IMR-90 (cell line): ENCODE data around the gene CCDC146. TPM values are rescaled to one million over a fixed set of nuclear protein-coding genes. Genes with fewer than 3 reads are reported as not detected.

ENCODE experiments used
- ATAC-seq: fragments of 200-7000 bp; cut with Tn5 transposase; 2 replicates; pipeline ENCODE4 v1.9.1; 2020; ENCODE audit warnings: low read depth, mild to moderate bottlenecking, moderate library complexity
- BruUV-seq: library from RNA; stranded (reverse); fragments of 400-500 nt; replicated peaks from 2 replicates; lab custom pipeline; 2021; lab: Mats Ljungman, UMichigan
- CTCF ChIA-PET: fragments of 300-600 bp; formaldehyde crosslinking; extraction: SDS; loops from one replicate; lab custom pipeline; 2021; ENCODE audit warnings: antibody characterized with exemption; lab: Yijun Ruan, JAX
- POLR2A ChIA-PET: fragments of 300-600 bp; sonication (Branson Sonifier 250); formaldehyde crosslinking; loops from one replicate; lab custom pipeline; 2022; ENCODE audit warnings: antibody characterized with exemption; ENCODE audit not compliant: unreplicated experiment; lab: Charles Lee
- DNase-seq: peaks from one replicate; pipeline ENCODE4 v3.0.0; 2013
- H2AFZ ChIP-seq: replicated peaks from 2 replicates; pipeline ENCODE3; 2013; ENCODE audit warnings: low read length, mild to moderate bottlenecking; ENCODE audit not compliant: poor library complexity
- H2AK5ac ChIP-seq: 2 replicates; pipeline ENCODE4 v1.6.1; 2013; ENCODE audit warnings: low read depth, low read length, inconsistent platforms
- H2AK9ac ChIP-seq: replicated peaks from 2 replicates; pipeline ENCODE3; 2013; ENCODE audit warnings: mild to moderate bottlenecking, low read depth, low read length, moderate library complexity; ENCODE audit not compliant: poor library complexity
- H2BK120ac ChIP-seq: 2 replicates; pipeline ENCODE4 v1.6.1; 2013; ENCODE audit warnings: low read depth, low read length, inconsistent platforms
- H2BK15ac ChIP-seq: 3 replicates; pipeline ENCODE4 v1.6.1; 2013; ENCODE audit warnings: low read depth, low read length, inconsistent platforms
- H2BK20ac ChIP-seq: 2 replicates; pipeline ENCODE4 v1.6.1; 2013; ENCODE audit warnings: low read depth, mild to moderate bottlenecking, inconsistent platforms, low read length, moderate library complexity
- H2BK5ac ChIP-seq: 2 replicates; pipeline ENCODE4 v1.6.1; 2013; ENCODE audit warnings: mild to moderate bottlenecking, low read depth, low read length, inconsistent platforms; ENCODE audit not compliant: poor library complexity, severe bottlenecking
- H3K14ac ChIP-seq: replicated peaks from 2 replicates; pipeline ENCODE4 v1.6.1; 2013; ENCODE audit warnings: low read depth, low read length, inconsistent platforms
- H3K18ac ChIP-seq: 2 replicates; pipeline ENCODE4 v1.6.1; 2013; ENCODE audit warnings: low read depth, low read length, control low read depth
- H3K23ac ChIP-seq: 2 replicates; pipeline ENCODE4 v1.6.1; 2013; ENCODE audit warnings: low read depth, low read length, inconsistent platforms
- H3K27ac ChIP-seq: 2 replicates; pipeline ENCODE4 v1.5.1; 2013; ENCODE audit warnings: mild to moderate bottlenecking, control low read depth, low read length; ENCODE audit not compliant: insufficient read depth
- H3K27me3 ChIP-seq: 2 replicates; pipeline ENCODE4 v1.6.1; 2013; ENCODE audit warnings: low read length; ENCODE audit not compliant: control insufficient read depth, insufficient read depth
- H3K36me3 ChIP-seq: 2 replicates; pipeline ENCODE4 v1.6.1; 2013; ENCODE audit warnings: low read length, mixed read lengths; ENCODE audit not compliant: control insufficient read depth, insufficient read depth
- H3K4ac ChIP-seq: 2 replicates; pipeline ENCODE4 v1.6.1; 2013; ENCODE audit warnings: low read depth, low read length, inconsistent platforms
- H3K4me1 ChIP-seq: 2 replicates; pipeline ENCODE4 v1.6.1; 2013; ENCODE audit warnings: low read length, mixed read lengths; ENCODE audit not compliant: control insufficient read depth, insufficient read depth
- H3K4me2 ChIP-seq: 2 replicates; pipeline ENCODE4 v1.6.1; 2013; ENCODE audit warnings: low read depth, mild to moderate bottlenecking, control low read depth, low read length, moderate library complexity
- H3K4me3 ChIP-seq: 2 replicates; pipeline ENCODE4 v1.5.1; 2013; ENCODE audit warnings: low read depth, mild to moderate bottlenecking, control low read depth, low read length, moderate library complexity; ENCODE audit not compliant: insufficient read depth
- H3K56ac ChIP-seq: 2 replicates; pipeline ENCODE4 v1.6.1; 2013; ENCODE audit warnings: low read length, inconsistent platforms; ENCODE audit not compliant: insufficient read depth; ENCODE audit errors: extremely low read depth
- H3K79me1 ChIP-seq, 2 experiments: 2 replicates each; pipeline ENCODE4 v1.6.1; 2013; ENCODE audit warnings: low read length in 2 of 2, inconsistent platforms in 1 of 2, low read depth in 1 of 2
- H3K9ac ChIP-seq: 2 replicates; pipeline ENCODE4 v1.6.1; 2013; ENCODE audit warnings: low read depth, low read length, control low read depth
- H3K9me1 ChIP-seq: 2 replicates; pipeline ENCODE4 v1.6.1; 2013; ENCODE audit warnings: low read length, inconsistent platforms; ENCODE audit not compliant: insufficient read depth
- H3K9me3 ChIP-seq: 2 replicates; pipeline ENCODE4 v1.6.1; 2013; ENCODE audit warnings: low read length; ENCODE audit not compliant: control insufficient read depth, insufficient read depth
- H4K20me1 ChIP-seq: 2 replicates; pipeline ENCODE4 v1.6.1; 2013; ENCODE audit warnings: low read length, inconsistent platforms; ENCODE audit not compliant: insufficient read depth
- H4K5ac ChIP-seq: 2 replicates; pipeline ENCODE4 v1.6.1; 2013; ENCODE audit warnings: mild to moderate bottlenecking, low read depth, low read length, control low read depth
- H4K8ac ChIP-seq, 2 experiments: 2 replicates each; pipeline ENCODE4 v1.6.1; 2013; ENCODE audit warnings: low read depth in 2 of 2, low read length in 2 of 2, control low read depth in 1 of 2, inconsistent platforms in 1 of 2
- H4K91ac ChIP-seq: 2 replicates; pipeline ENCODE4 v1.6.1; 2013; ENCODE audit warnings: low read depth, low read length, inconsistent platforms; ENCODE audit not compliant: insufficient read depth
- CEBPB ChIP-seq: IDR thresholded peaks from 2 replicates; pipeline ENCODE4 v1.6.1; 2012; ENCODE audit warnings: low read depth, low read length, improper control_type of control experiment
- CTCF ChIP-seq: conservative IDR thresholded peaks from 2 replicates; pipeline ENCODE4 v1.5.1; 2012; ENCODE audit warnings: mild to moderate bottlenecking, low read depth, low read length, improper control_type of control experiment
- MAZ ChIP-seq: IDR thresholded peaks from 2 replicates; pipeline ENCODE4 v1.6.1; 2012; ENCODE audit warnings: low read depth, mild to moderate bottlenecking, low read length, improper control_type of control experiment, moderate library complexity, borderline replicate concordance
- MXI1 ChIP-seq: IDR thresholded peaks from 2 replicates; pipeline ENCODE4 v1.6.1; 2012; ENCODE audit warnings: low read depth, mild to moderate bottlenecking, low read length, moderate library complexity, borderline replicate concordance
- WGBS, 2 experiments: methylation state at CpG; one replicate each; pipeline versions ENCODE4 v1.1.5 to v1.1.7; 2013; ENCODE audit warnings: missing lambda C conversion rate in 2 of 2; ENCODE audit not compliant: insufficient read length in 1 of 2; ENCODE audit errors: extremely low coverage in 2 of 2; 5-methylcytosine and 5-hydroxymethylcytosine counted together
- dilution Hi-C: fragments of 300-500 bp; cut with HindIII; formaldehyde crosslinking; loops from one replicate; pipeline ENCODE4 v1.14.3; 2018; ENCODE audit warnings: low sequenced_read_pairs; ENCODE audit not compliant: unreplicated experiment
- in situ Hi-C: fragments of 300-500 bp; cut with MboI; formaldehyde crosslinking; loops from 3 replicates; pipeline ENCODE4 v1.14.3; 2019; ENCODE audit warnings: low sequenced_read_pairs, inconsistent platforms, mixed read lengths
- intact Hi-C: fragments of 100-400 bp; cut with micrococcal nuclease; formaldehyde crosslinking; loops from 2 replicates; pipeline ENCODE4 v1.10.0; 2022
- polyA plus RNA-seq, 3 experiments: library from polyadenylated mRNA; depleted of rRNA; stranded (reverse); fragments of >200 nt; gene quantifications; 2 replicates each; pipeline ENCODE4 v1.2.3, GENCODE V29; 2012; ENCODE audit warnings: low replicate concordance in 1 of 3
- total RNA-seq: library from RNA; depleted of rRNA; stranded (reverse); fragments of >200 nt; gene quantifications from 2 replicates; pipeline ENCODE4 v1.2.3, GENCODE V29; 2012

CCDC146 gene
- total and polyA plus RNA-seq, 2 of the 4 experiments (the other 2 are of a cell fraction), result 0.54 to 1.7 TPM

DNA sequence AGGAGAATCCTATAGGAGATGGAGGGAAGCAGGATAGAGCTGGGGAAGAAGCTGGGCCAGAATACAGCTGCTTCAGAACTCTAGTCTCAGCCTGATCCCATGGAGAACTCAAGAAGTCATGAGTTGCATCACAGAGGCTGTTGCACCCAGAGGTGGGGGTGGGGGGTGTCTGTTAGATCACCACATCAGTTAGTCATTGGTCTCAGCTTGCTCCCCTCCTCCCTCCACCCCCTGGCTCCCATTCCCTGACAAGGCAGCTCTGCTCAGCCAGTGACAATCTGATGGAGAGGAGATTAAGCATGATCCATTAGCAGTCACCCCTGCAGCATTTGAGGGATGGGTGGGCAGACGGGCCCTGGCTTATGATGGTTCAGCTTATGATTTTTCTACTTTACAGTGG lies 135.6 kb downstream of the CCDC146 start:
- H2BK20ac ChIP-seq, result peak overlapping the region; percentile 92

More for the DNA sequence above, 135.6 kb downstream of the CCDC146 start:
- no peaks in the 10 kb centered on the region for H3K9me3 ChIP-seq
- peak overlapping the region; percentile 75 for H3K14ac ChIP-seq
- in situ Hi-C loops (no loop called here), dilution Hi-C loops (no loop called here), intact Hi-C loops (loop anchor here (10.0 kb wide), 1 partner anchor 287 kb away; no protein-coding TSS in a partner anchor)
- H3K4me1 ChIP-seq, result peaks cover 23% of the 10 kb centered on the region
- H2BK120ac ChIP-seq, result peak overlapping the region; percentile 69
- H3K23ac ChIP-seq, result peak overlapping the region; percentile 54; the same call in 1 of the 2 replicates
- H3K4me2 ChIP-seq, result no peak overlapping the region
- peak overlapping the region; percentile 32 for H2AK9ac ChIP-seq
- peak overlapping the region; percentile 59 for H3K18ac ChIP-seq
- no TSS peak for BruUV-seq
- peak overlapping the region; percentile 58 for H4K91ac ChIP-seq
- H2BK15ac ChIP-seq, result peak overlapping the region; percentile 85; the same call in 2 of the 3 replicates
- CTCF ChIA-PET, result interaction anchor here (1.6 kb wide), 1 partner anchor 11 kb away, joined by 5 read pairs; no protein-coding TSS in a partner anchor
- TF ChIP-seq CTCF, result no peak
- no peak for TF ChIP-seq MXI1
- TF ChIP-seq CEBPB, result peak; percentile 93
- peak; percentile 80 for TF ChIP-seq MAZ
- no peak overlapping the region; the same call in 1 of the 2 replicates for H3K56ac ChIP-seq
- H3K9me1 ChIP-seq, result peaks cover 12% of the 10 kb centered on the region
- H3K27ac ChIP-seq, result peak overlapping the region; percentile 10; the same call in 1 of the 2 replicates
- H3K79me1 ChIP-seq, result no peaks in the 10 kb centered on the region
- H3K9ac ChIP-seq, result no peak overlapping the region
- no peaks in the 10 kb centered on the region for H4K20me1 ChIP-seq
- H2AK5ac ChIP-seq, result peak overlapping the region; percentile 85
- no peaks in the 10 kb centered on the region for H3K27me3 ChIP-seq
- ATAC-seq (peak; percentile 55), DNase-seq (peak; percentile 78)
- H2BK5ac ChIP-seq, result peak overlapping the region; percentile 77
- peak overlapping the region; percentile 83 for H3K4ac ChIP-seq
- no peak overlapping the region for H3K4me3 ChIP-seq
- peak overlapping the region; percentile 61 for H2AFZ ChIP-seq
- H3K36me3 ChIP-seq, result no peaks in the 10 kb centered on the region
- POLR2A ChIA-PET, result no interaction called here
- H4K5ac ChIP-seq, result peak overlapping the region; percentile 82
- peak overlapping the region; percentile 45 to 76 for H4K8ac ChIP-seq
- WGBS, 2 experiments, result no CpG with 5 or more reads among the region's 1 CpG
